Breast epithelium (tissue), 3 donors: ENCODE measurements around the gene MED23.

Experiments used
- POLR2A ChIP-seq: fragments of 450-650 bp; IDR thresholded peaks from one replicate; pipeline ENCODE4 v1.6.1; 2016; ENCODE audit warnings: antibody characterized with exemption, mild to moderate bottlenecking, moderate library complexity
- POLR2AphosphoS5 ChIP-seq, 3 donors: sonication (generic); formaldehyde crosslinking; IDR thresholded peaks; one replicate each; pipeline ENCODE4 v1.6.1; 2017; ENCODE audit warnings: antibody characterized with exemption in 3 of 3
- TF ChIP-seq, protein P1 (sequence below), 3 donors: fragments of 450-650 bp; IDR thresholded peaks; one replicate each; pipeline ENCODE4 v1.5.1; 2016 to 2017; ENCODE audit warnings: antibody characterized with exemption in 3 of 3, mild to moderate bottlenecking in 3 of 3, moderate library complexity in 3 of 3

DNA sequence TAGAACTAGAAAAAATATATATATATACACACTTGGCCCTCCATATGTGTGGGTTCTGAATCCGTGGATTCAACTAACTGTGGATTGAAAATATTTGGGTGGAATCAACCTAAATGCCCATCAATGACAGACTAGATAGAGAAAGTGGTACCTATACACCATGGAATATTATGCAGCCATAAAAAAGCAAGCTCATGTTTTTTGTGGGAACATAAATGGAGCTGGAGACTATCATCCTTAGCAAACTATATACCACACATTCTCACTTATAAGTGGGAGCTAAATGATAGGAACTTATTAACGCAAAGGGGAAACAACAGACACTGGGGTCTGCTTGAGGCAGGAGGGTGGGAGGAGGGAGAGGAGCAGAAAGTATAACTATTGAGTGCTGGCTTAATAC, 45.1 kb upstream of the MED23 start:
- TF ChIP-seq, protein P1, sequence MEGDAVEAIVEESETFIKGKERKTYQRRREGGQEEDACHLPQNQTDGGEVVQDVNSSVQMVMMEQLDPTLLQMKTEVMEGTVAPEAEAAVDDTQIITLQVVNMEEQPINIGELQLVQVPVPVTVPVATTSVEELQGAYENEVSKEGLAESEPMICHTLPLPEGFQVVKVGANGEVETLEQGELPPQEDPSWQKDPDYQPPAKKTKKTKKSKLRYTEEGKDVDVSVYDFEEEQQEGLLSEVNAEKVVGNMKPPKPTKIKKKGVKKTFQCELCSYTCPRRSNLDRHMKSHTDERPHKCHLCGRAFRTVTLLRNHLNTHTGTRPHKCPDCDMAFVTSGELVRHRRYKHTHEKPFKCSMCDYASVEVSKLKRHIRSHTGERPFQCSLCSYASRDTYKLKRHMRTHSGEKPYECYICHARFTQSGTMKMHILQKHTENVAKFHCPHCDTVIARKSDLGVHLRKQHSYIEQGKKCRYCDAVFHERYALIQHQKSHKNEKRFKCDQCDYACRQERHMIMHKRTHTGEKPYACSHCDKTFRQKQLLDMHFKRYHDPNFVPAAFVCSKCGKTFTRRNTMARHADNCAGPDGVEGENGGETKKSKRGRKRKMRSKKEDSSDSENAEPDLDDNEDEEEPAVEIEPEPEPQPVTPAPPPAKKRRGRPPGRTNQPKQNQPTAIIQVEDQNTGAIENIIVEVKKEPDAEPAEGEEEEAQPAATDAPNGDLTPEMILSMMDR (IDR thresholded peaks at IDR 0.05) = no peak
- TF ChIP-seq POLR2A (no peak), POLR2AphosphoS5 (IDR thresholded peaks at IDR 0.05) (no peak)
